Panc1 (cell line): ENCODE results near the gene MAML3. TPM values are rescaled to one million over a fixed set of nuclear protein-coding genes. Genes with fewer than 3 reads are reported as not detected.

Experiments used
- ATAC-seq: fragments of 200-7000 bp; cut with Tn5 transposase; 2 replicates; pipeline ENCODE4 v1.9.1; 2020; ENCODE audit warnings: mild to moderate bottlenecking, moderate library complexity
- BruUV-seq: library from RNA; stranded (reverse); fragments of 400-500 nt; replicated peaks from 2 replicates; lab custom pipeline; 2021; lab: Mats Ljungman, UMichigan
- CTCF ChIA-PET: fragments of 300-600 bp; sonication (Branson Sonifier 250); formaldehyde crosslinking; loops from one replicate; lab custom pipeline; 2022; ENCODE audit warnings: antibody characterized with exemption; lab: Charles Lee
- POLR2A ChIA-PET: fragments of 300-600 bp; sonication (Branson Sonifier 250); formaldehyde crosslinking; loops from one replicate; lab custom pipeline; 2022; ENCODE audit warnings: antibody characterized with exemption; lab: Charles Lee
- DNase-seq: peaks from one replicate; pipeline ENCODE4 v3.0.0-alpha.2; 2010; ENCODE audit warnings: low read depth, low spot score
- H3K27ac ChIP-seq: 2 replicates; pipeline ENCODE4 v1.5.1; 2011; ENCODE audit warnings: mild to moderate bottlenecking, low read length, inconsistent platforms
- H3K27me3 ChIP-seq: fragments of 200-500 bp; sonication (Bioruptor generic); 2 replicates; pipeline ENCODE4 v1.6.0; 2014; ENCODE audit warnings: low read length, inconsistent platforms; ENCODE audit not compliant: control insufficient read depth, insufficient read depth
- H3K36me3 ChIP-seq: fragments of 200-500 bp; sonication (Bioruptor generic); 2 replicates; pipeline ENCODE4 v1.5.1; 2014; ENCODE audit warnings: inconsistent platforms, mild to moderate bottlenecking, low read length, moderate library complexity; ENCODE audit not compliant: control insufficient read depth, insufficient read depth
- H3K4me1 ChIP-seq: 2 replicates; pipeline ENCODE4 v1.5.1; 2011; ENCODE audit warnings: inconsistent platforms, mild to moderate bottlenecking, low read length, moderate library complexity; ENCODE audit not compliant: control insufficient read depth, insufficient read depth
- H3K4me3 ChIP-seq, 2 experiments: 2 replicates each; pipeline ENCODE4 v1.5.1; 2011 to 2012; ENCODE audit warnings: low read depth in 2 of 2, low read length in 2 of 2, mild to moderate bottlenecking in 2 of 2, inconsistent platforms in 1 of 2, moderate library complexity in 1 of 2
- H3K9me3 ChIP-seq: fragments of 200-500 bp; sonication (Bioruptor generic); 2 replicates; pipeline ENCODE4 v1.5.1; 2014; ENCODE audit warnings: low read depth, mild to moderate bottlenecking, inconsistent platforms, low read length, moderate library complexity; ENCODE audit not compliant: control insufficient read depth, insufficient read depth
- POLR2AphosphoS5 ChIP-seq: IDR thresholded peaks from 2 replicates; pipeline ENCODE4 v1.6.1; 2012; ENCODE audit warnings: mild to moderate bottlenecking, low read depth, low read length, moderate library complexity
- SIN3A ChIP-seq: IDR thresholded peaks from 2 replicates; pipeline ENCODE4 v1.6.1; 2012; ENCODE audit warnings: low read depth, mild to moderate bottlenecking, low read length, moderate library complexity, borderline replicate concordance; ENCODE audit not compliant: insufficient read depth
- TCF7L2 ChIP-seq: IDR thresholded peaks from 2 replicates; pipeline ENCODE4 v1.6.1; 2011; ENCODE audit warnings: mild to moderate bottlenecking, low read depth, low read length, inconsistent platforms
- in situ Hi-C: cut with HindIII; loops from 2 replicates; pipeline ENCODE4 v1.10.0; 2016; ENCODE audit warnings: low sequenced_read_pairs, low pct_unique_long_range_greater_than_20kb
- intact Hi-C: fragments of 100-400 bp; cut with micrococcal nuclease; formaldehyde crosslinking; loops from one replicate; pipeline ENCODE4 v1.10.0; 2022; ENCODE audit not compliant: unreplicated experiment
- total RNA-seq: library from RNA; stranded (reverse); gene quantifications from one replicate; pipeline ENCODE4 v1.2.1, GENCODE V29; 2021; ENCODE audit not compliant: unreplicated experiment
- TF ChIP-seq, protein P1 (sequence below): fragments of 450-650 bp; IDR thresholded peaks from 2 replicates; pipeline ENCODE4 v1.5.1; 2017; ENCODE audit warnings: mild to moderate bottlenecking
- TF ChIP-seq, protein P2 (sequence below), 2 experiments: IDR thresholded peaks; 2 replicates each; pipeline ENCODE4 v1.6.1; 2011 to 2012; ENCODE audit warnings: low read depth in 2 of 2, control low read depth in 1 of 2, low read length in 1 of 2, mild to moderate bottlenecking in 1 of 2, moderate library complexity in 1 of 2; ENCODE audit not compliant: insufficient read depth in 1 of 2

The MAML3 gene
- total RNA-seq, 1 experiment from 2014 or later = 7.7 TPM

DNA sequence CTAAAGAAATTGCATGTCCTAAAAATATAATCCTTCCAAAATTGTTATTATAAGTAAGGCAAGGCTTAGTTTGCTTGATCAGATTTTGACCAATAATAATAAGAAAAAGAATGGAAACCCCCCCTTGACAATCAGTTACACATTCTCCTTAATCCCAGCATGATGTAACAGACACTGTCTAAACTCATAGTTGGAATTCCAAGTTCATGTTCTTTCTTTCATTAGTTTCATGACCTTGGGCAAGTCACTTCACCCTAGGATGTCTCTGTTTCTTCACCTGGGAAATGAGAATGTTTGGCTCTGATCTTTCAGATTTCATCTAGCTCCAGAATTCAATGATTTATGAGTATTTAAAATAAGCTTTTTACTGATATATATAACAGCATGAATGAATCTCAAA, 64.8 kb downstream of the MAML3 start:
- Histone ChIP-seq H3K4me1 (peaks cover 73% of the 10 kb centered on the region), H3K27ac (peak overlapping the region; percentile 96), H3K9me3 (no peaks in the 10 kb centered on the region), H3K27me3 (no peaks in the 10 kb centered on the region), H3K36me3 (no peaks in the 10 kb centered on the region), H3K4me3 (no peak overlapping the region)
- DNase-seq (no peak), ATAC-seq (no peak)
- ChIA-PET POLR2A (interaction anchor here (3.2 kb wide), 1 partner anchor 63 kb away, joined by 28 read pairs; the partner anchor contains the start of gene MAML3), CTCF (no interaction called here)
- intact Hi-C loops = loop anchor here (10.0 kb wide), 1 partner anchor 74 kb away; no protein-coding TSS in a partner anchor
- BruUV-seq = no TSS peak
- in situ Hi-C loops = no loop called here
- TF ChIP-seq SIN3A (no peak), POLR2AphosphoS5 (no peak), TCF7L2 (no peak)
- TF ChIP-seq, protein P1, sequence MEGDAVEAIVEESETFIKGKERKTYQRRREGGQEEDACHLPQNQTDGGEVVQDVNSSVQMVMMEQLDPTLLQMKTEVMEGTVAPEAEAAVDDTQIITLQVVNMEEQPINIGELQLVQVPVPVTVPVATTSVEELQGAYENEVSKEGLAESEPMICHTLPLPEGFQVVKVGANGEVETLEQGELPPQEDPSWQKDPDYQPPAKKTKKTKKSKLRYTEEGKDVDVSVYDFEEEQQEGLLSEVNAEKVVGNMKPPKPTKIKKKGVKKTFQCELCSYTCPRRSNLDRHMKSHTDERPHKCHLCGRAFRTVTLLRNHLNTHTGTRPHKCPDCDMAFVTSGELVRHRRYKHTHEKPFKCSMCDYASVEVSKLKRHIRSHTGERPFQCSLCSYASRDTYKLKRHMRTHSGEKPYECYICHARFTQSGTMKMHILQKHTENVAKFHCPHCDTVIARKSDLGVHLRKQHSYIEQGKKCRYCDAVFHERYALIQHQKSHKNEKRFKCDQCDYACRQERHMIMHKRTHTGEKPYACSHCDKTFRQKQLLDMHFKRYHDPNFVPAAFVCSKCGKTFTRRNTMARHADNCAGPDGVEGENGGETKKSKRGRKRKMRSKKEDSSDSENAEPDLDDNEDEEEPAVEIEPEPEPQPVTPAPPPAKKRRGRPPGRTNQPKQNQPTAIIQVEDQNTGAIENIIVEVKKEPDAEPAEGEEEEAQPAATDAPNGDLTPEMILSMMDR = no peak
- TF ChIP-seq, protein P2, sequence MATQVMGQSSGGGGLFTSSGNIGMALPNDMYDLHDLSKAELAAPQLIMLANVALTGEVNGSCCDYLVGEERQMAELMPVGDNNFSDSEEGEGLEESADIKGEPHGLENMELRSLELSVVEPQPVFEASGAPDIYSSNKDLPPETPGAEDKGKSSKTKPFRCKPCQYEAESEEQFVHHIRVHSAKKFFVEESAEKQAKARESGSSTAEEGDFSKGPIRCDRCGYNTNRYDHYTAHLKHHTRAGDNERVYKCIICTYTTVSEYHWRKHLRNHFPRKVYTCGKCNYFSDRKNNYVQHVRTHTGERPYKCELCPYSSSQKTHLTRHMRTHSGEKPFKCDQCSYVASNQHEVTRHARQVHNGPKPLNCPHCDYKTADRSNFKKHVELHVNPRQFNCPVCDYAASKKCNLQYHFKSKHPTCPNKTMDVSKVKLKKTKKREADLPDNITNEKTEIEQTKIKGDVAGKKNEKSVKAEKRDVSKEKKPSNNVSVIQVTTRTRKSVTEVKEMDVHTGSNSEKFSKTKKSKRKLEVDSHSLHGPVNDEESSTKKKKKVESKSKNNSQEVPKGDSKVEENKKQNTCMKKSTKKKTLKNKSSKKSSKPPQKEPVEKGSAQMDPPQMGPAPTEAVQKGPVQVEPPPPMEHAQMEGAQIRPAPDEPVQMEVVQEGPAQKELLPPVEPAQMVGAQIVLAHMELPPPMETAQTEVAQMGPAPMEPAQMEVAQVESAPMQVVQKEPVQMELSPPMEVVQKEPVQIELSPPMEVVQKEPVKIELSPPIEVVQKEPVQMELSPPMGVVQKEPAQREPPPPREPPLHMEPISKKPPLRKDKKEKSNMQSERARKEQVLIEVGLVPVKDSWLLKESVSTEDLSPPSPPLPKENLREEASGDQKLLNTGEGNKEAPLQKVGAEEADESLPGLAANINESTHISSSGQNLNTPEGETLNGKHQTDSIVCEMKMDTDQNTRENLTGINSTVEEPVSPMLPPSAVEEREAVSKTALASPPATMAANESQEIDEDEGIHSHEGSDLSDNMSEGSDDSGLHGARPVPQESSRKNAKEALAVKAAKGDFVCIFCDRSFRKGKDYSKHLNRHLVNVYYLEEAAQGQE (IDR thresholded peaks at IDR 0.05; ENCODE audit: insufficient read depth in 1 of 2, low read depth in 2 of 2, low read length in 1 of 2) = no peak

DNA sequence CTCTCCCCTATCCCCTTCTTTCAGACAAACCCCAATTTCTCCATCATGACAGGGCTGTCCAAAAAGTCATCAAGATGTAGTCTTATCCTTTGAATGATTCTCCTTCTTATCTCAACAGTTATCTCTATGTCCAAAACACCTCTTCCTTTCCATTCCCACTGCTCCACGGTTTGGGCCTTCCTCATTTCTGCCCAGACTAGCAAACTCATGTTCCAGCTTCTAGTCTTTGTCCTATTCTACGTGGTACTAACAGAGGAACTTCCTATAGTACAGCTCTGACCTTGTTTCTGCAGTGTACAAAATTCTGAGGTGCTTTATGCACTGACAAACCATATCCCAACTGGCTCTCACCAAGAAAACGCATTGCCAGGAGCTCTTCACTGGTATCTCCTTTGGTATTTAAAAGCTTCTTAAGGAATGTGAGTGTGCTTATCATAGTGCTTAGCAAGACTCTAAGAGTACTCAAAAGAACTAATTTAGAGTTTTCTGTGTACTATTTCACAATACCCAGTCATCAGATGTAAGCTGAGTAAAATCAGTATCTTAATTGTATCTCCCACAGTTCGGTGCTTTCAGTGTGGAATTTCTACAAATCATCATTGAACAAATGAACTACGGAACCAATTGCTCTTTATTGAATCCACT, 65.5 kb downstream of the MAML3 start:
- ChIA-PET POLR2A (interaction anchor here (3.2 kb wide), 1 partner anchor 64 kb away, joined by 28 read pairs; the partner anchor contains the start of gene MAML3), CTCF (no interaction called here)

More for the DNA sequence above, 65.5 kb downstream of the MAML3 start:
- BruUV-seq = no TSS peak
- peak overlapping the region; percentile 96 for H3K27ac ChIP-seq
- TF ChIP-seq, protein P1 = no peak
- TF ChIP-seq POLR2AphosphoS5 = no peak
- no peak for TF ChIP-seq SIN3A
- no peak for TF ChIP-seq TCF7L2
- TF ChIP-seq, protein P2 (IDR thresholded peaks at IDR 0.05; ENCODE audit: insufficient read depth in 1 of 2, low read depth in 2 of 2, low read length in 1 of 2) = no peak
- no peaks in the 10 kb centered on the region for H3K9me3 ChIP-seq
- ATAC-seq = no peak
- H3K4me3 ChIP-seq = no peak overlapping the region
- in situ Hi-C loops (no loop called here), intact Hi-C loops (loop anchor here (10.0 kb wide), 1 partner anchor 74 kb away; no protein-coding TSS in a partner anchor)
- no peak for DNase-seq
- H3K4me1 ChIP-seq = peaks cover 74% of the 10 kb centered on the region
- H3K27me3 ChIP-seq = no peaks in the 10 kb centered on the region
- no peaks in the 10 kb centered on the region for H3K36me3 ChIP-seq
